Panc1 (cell line): Measurements from ENCODE around the gene SGMS1.

Source experiments
- CTCF ChIP-seq: fragments of 450-650 bp; IDR thresholded peaks from 2 replicates; pipeline ENCODE4 v1.5.1; 2017; ENCODE audit warnings: mild to moderate bottlenecking
- POLR2AphosphoS5 ChIP-seq: IDR thresholded peaks from 2 replicates; pipeline ENCODE4 v1.6.1; 2012; ENCODE audit warnings: mild to moderate bottlenecking, low read depth, low read length, moderate library complexity
- REST ChIP-seq, 2 experiments: IDR thresholded peaks; 2 replicates each; pipeline ENCODE4 v1.6.1; 2011 to 2012; ENCODE audit warnings: low read depth in 2 of 2, control low read depth in 1 of 2, low read length in 1 of 2, mild to moderate bottlenecking in 1 of 2, moderate library complexity in 1 of 2; ENCODE audit not compliant: insufficient read depth in 1 of 2
- SIN3A ChIP-seq: IDR thresholded peaks from 2 replicates; pipeline ENCODE4 v1.6.1; 2012; ENCODE audit warnings: low read depth, mild to moderate bottlenecking, low read length, moderate library complexity, borderline replicate concordance; ENCODE audit not compliant: insufficient read depth

GRCh38 chr10:50447691-50448090 is 176.1 kb downstream of the SGMS1 start:
- TF ChIP-seq CTCF (no peak), REST (IDR thresholded peaks at IDR 0.05; ENCODE audit: insufficient read depth in 1 of 2, low read depth in 2 of 2, low read length in 1 of 2) (no peak), POLR2AphosphoS5 (no peak), SIN3A (no peak)
